GM18868 (cell line): ENCODE measurements around the gene PLBD1.

ENCODE experiments used
- ATAC-seq: cut with Tn5 transposase; IDR thresholded peaks from one replicate; pipeline ENCODE4 v1.9.1; 2021; ENCODE audit warnings: mild to moderate bottlenecking, moderate library complexity; ENCODE audit not compliant: unreplicated experiment

The PLBD1 gene

DNA sequence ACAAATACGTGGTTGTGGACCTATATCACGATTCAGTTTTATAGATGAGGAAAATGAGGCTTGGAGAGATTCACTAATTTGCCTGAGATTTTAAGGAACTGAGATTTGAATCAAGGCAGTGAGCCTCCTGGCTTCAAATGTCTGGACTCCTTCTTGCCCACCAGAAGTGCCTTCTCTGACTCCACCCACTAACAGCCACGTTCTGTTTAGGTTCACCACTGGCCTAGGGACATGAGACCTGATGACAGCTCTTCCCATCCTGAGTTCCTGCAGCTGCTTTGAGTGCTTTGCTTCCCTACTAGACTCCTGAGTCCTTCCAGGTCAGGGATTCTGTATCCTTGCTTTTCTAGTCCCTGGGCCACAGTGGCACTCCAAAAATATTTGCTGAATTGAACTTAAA, 57.1 kb downstream of the PLBD1 start:
- ATAC-seq: no peak

DNA sequence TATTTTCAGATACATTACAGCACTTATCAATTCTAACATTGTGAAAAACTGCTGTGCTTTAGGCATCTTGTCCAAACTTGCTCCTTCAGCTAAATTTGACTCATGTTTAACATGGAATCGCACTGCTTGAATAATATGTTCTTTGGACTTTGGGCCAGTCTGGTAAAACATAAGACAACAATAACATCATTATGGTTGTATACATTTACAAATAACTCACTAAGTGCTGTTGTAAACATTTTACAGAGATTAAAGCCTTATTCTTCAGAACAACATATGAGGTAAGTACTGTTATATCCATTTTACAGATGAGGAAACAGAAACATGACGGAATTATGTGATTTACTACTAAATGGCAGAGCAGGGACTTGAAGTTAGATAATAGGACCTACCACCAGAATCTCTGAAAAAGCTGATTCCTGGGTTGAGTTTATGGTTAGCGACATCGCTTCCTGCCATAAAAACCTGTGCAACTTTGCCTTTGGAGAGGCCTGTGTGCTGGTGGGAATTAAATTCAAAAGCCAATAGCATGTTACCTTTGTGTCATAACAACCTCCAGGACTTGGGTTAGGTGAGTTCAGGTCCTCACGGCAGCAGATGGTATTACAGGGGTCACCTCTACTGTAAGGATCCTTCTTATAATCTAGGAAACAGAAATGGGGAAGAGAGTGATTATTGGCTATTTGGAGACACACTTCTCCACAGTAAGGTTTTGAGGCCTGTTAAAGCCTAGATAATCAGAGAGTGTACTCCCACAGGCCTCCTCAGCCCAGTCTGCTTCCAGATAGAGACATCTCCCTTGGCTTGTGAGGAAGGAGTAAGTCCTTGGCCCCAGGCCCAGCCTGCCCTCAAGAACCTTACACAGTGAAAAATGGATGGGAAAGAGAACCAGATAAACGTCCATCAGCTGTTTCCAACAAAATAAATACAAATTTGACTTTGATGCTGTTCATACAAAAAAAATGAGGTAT, 61.8 kb downstream of the PLBD1 start:
- ATAC-seq: no peak

DNA sequence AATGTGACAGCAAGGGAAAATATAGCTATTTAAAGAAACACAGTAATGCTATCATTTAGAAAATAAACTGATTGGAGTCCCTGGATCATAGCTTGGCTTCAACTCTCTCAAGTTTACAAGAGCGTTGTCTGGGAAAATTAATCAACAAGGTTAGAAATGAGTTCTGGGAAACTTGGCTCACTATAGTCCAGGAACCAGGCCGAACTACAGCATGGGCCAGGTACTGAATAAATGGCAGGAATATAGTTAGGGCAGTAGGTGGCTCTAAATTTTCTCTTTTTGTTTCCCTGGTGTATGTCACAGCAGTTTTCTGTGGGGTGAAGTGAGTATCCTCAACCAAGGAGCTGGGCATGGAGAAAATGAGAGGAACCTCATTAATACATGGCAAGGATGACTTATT, 72.4 kb downstream of the PLBD1 start:
- no peak for ATAC-seq

DNA sequence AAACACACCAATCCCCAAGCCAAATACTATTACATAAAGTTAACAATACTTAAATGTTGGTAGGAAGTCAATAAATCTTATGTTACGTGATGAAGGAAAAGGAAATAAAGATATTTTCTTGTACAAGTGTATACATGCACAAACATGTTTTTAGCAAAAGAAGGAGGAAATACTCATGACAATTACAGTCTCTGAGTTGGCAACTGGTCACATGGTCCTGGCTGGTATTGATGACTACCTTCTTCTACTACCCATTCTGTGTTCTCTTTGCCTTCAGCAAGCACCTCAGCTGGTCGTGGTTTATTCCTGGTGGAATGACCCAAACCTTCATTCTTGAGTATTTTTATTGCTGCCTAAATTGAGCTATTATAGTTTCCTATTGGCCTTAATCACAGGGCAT, 84.8 kb downstream of the PLBD1 start:
- ATAC-seq: no peak

DNA sequence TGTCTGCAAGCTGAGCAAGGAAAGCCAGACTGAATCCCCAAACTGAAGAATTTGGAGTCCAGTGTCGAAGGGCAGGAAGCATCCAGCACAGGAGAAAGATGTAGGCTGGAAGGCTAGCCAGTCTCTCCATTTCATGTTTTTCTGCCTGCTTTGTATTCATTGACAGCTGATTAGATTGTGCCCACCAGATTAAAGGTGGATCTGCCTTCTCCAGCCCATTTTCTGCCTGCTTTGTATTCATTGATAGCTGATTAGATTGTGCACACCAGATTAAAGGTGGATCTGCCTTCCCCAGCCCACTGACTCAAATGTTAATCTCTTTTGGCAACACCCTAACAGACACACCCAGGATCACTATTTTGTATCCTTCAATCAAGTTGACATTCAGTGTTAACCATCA, 85.3 kb downstream of the PLBD1 start:
- ATAC-seq: no peak

DNA sequence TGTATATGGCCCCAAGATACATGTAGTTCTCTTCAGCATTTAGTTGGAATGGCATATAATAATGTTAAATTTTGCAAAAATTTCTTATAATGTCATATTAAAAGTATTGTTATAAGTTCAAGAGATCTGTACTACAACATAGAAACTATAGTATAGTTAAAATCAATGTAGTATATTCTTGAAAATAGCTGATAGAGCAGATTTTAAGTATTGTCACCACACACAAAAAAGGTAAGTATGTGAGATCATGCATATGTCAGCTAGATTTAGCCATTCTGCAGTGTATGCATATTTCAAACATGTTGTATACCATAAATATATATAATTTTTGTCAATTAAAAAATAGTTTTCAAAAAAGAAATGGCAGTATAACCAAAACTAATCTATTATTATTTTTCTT, 86.5 kb downstream of the PLBD1 start:
- ATAC-seq: no peak

DNA sequence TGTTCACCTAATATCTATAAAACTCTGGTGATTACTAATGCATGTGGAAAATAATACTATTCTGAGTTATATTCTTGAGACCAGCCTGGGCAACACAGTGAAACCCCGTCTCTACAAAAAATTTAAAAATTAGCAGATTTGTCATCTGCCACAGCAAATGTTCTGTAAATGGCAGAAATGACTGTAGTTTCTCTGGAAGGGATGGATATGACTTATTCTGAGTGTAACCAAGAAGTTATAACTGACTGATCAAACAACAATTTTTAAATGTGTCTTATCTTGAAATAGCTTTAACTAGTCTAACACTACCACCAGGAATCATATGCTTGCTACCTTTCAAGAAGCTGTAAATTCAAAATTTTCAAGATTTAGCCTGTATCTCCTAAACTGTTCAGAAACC, 88.7 kb downstream of the PLBD1 start:
- ATAC-seq: no peak

DNA sequence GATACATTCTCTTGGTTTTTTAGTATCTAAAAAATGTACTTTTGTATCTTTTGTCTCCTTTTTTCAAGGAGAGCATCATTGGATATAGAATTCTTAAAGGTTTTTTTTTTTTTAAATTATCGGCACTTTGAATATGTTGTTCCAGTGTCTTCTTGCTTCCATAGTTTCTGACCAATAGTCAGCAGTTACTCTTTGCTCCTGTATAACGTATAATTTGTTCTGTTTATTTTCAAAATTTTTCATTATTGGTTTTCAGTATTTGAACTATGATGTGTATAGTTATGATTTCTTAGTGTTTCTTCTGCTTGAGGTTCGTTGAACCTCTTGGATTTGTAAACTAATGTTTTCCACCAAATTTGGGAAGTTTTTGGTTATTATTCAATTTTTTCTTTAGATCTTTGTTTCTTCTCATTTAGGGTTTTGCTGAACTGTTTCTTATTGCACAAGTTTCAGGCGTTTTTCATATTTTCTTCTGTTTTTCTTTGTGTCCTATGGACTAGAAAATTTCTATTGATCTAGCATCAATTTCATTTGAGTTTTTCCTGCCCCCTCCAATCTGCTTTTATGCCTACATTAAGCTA, 93.9 kb downstream of the PLBD1 start:
- no peak for ATAC-seq

DNA sequence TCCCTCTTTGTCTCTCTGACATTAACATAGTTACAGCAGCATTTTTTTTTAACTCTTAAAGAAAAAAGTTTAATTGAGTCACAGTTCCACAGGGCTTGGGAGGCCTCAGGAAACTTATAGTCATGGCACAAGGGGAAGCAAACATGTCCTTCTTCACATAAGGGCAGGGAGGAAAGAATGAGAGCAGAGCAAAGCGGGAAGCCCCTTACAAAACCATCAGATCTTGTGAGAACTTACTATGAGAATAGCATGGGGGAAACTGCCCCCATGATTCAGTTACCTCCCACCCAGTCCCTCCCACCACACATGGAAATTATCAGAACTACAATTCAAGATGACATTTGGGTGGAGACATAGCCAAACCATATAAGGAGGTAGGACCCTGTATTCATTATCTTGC, 96.2 kb downstream of the PLBD1 start:
- no peak for ATAC-seq

DNA sequence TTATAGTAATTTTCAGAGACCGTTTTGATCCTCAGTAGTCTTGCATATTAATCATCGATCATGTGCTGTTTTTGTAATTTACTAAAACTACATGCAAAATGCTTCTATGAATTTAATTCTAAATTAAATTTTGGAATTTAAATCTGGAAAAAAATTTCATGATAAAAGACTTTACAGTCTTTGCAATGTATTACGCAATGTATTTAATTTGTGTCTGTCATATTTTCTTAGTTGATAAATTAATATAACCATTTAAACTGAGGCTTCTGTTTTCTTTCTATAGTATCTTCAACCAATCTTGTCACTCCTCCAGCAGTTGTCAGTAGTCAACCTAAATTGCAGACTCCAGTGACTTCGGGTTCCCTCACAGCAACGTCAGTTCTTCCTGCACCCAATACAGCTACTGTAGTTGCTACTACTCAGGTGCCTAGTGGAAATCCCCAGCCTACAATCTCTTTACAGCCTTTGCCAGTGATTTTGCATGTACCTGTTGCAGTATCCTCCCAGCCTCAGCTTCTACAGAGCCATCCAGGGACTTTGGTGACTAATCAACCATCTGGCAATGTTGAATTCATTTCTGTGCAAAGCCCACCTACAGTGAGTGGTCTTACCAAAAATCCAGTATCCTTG, 107.4 kb downstream of the PLBD1 start:
- no peak for ATAC-seq

DNA sequence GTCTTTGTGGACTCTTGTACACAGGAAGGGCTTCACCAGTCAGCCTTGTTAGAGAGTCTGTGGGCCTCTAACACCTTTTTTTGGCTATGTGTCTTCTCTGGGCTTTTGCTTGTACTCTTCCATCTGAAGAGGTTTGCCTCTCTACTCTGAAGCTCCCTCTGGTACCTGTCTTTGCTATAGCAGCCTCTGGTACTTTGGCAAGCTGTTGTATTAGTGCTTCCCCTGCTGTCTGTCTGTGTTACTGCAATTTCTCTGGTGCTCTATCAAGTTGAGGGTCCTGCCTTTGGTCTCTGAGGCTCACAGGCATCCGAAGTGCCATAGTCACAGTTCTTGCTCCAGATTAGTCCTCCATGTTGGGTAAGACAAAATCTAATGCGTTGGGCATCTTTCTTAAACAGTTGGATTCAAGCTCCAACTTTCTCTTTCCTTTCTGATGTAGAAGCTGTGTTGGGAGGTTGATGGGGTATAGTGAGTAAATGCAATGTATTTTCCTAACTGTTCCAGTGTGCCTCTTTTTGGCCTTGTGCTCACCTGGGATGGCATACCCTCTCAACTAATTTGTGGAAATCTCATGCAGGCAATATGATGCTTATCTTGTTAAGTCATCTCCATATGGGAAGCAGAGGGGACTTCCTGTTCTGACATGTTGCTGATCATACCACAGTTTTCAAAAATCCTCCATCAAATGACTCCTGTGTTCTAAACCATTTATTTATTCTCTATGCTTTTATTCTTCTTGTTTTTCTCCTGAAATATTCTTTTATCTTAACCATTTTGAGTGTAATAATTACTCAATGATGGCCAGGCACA, 113.4 kb downstream of the PLBD1 start:
- peak; percentile 67 for ATAC-seq
